Fibroblast of peridontal ligament (primary cell): ENCODE results near the gene AKT2.
A peak's percentile ranks its signal among the peaks of the same experiment; 100 is the strongest.
"Not testable (repeated sequence)": the region's sequence is repeated elsewhere in the genome, so short reads cannot be mapped to it uniquely, and the experiment has no call there.

Experiments
- DNase-seq: peaks from one replicate; pipeline ENCODE4 v3.0.0-alpha.2; 2010; ENCODE audit errors: extremely low read depth

The AKT2 gene

DNA sequence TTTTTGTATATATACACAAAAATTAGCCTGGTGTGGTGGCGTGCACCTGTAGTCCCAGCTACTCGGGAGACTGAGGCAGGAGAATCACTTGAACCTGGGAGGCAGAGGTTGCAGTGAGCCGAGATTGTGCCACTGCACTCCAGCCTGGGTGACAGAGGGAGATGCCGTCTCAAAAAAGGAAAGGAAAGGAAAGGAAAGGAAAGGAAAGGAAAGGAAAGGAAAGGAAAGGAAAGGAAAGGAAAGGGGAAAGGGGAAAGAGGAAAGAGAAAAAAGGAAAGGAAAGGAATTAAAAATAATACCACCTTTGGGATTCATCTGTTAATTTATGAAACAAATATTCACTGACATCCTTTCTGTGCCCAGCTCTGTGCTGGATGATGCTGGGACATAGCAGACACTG, 66.1 kb downstream of the AKT2 start:
- not testable (repeated sequence) for DNase-seq

DNA sequence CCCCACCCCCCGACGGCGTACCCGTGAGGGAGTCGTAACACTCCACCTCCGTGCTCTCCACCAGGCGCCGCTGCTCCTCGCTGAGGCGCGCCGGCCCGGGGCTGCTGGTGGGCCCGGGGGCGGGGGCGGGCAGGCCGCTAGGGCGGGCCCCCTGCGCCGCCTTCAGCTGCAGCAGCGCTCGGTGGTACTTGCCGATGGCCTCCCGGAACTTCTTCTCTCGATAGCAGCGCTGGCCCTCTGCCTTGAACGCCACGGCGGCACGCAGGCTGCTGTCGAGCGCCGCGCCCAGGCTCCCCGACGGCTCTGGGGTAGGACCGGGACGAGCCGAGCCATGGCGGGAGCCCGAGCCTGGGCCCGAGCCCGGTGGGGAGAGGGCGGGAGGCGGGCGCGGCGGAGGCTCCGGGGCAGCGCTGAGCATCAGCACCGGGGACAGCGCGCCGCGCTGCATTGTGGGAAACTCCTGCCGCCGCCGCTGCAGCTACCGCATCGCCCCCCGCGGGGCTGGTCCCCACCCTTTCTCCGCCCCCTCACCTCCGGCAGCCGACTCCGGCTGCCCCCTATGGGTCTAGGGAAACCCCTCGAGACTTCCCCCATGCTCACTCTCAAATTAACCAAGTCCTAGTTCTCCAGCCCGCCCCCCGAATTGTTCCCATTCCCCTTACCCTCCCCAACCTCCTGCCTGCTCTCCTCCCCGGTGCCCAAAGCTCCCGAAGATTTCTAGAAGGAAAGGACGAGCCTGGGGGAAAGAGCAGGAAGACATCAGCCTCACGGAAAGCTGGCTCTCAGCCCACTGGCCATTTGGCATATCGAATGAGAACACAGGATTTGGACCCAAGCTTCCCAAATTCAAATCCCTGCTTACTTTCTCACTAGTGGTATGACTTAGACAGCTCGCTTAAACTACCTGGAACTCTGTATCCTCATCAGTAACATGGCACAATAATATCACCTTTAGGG, 66.9 kb downstream of the AKT2 start, which contains the start of gene TTC9B:
Gene TTC9B, minus strand, starts transcription at position 451 of the 957 bp plus-strand sequence. Its CDS starts 3 bp downstream, at position 448.
- no peak for DNase-seq

DNA sequence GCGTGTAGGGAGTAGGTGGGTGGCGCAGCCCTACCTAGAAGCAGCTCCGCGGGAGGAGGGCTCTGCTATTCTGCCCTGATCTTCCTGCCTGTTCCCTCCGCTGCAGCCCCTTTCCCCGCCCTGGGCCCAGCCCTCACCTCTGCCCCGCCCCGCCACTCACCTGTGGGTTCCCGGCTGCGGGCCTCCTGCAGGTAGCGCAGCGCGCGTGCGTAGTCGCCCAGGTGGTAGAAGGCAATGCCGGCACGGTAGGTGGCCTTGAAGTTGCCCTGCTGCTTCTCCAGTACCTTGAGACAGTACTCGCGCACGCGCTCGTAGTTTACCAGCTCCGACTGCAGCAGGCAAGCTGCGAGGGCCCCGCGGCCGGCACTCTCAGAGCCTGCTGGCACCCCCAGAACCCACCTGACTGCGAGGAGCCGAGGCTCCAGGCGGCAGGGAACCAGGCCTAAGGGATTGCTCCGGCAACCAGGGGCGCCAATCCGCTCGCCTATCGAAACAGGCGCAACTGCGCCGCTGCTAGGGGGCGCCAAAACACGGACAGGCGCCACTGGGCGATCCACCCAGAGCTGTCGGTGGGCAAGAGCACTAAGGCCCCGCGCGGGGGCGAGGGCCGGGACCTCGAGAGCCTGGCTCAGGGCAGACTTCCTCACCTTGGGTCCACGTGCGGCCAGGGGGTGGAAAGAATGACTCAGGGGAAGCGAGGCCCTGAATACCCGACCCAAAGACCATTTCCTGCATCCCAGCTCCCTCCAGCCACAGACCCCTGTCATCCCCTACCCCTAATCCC, 67.9 kb downstream of the AKT2 start:
- no peak for DNase-seq

DNA sequence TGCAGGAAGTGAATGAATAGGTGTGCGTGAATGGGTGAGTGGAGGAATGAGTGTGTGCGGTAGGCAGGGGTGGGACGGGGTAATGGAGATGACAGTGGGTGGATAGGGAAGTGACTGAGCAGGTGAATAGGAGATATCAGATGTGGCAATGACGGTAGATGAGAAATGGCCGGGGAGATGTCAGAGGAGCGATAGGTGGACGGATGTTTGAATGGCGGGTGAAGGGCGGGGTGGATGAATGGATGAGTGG, 68.4 kb downstream of the AKT2 start:
- DNase-seq, result no peak

DNA sequence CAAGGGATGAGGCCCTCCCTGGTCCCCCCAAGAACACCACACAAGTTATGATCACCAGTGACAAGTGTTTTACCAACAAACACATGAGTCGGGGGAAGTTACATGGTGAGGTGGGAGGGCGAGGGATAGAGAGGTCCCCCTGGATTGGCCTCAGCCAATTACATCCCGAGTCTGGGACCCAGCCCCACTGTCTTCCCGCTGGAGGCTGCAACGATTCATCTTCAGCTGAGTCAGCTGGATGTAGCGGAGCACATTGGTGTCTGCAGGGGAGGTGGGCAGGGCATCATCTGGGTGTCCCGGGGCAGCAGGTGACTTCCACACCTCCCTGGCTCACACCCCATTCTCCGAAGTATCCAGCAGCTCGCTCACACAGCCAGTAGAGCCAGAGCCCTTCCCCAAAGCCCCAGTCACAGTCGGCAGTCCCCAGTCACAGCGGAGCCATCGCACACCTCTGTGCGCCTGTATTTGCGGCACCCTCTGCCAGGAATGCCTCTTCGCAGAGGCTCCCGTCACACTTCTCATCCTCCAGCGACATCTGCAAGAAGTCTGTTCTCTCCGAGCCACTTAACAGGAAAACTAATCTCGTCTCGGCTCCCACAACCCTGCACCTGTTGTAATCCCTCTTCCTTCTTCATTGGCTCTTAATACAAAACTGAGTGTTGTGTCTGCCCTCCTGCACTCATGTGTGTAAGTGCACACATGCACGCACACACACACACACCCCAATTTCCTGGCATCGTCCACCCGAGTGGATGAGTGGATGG, 69.0 kb downstream of the AKT2 start:
- DNase-seq, result no peak

DNA sequence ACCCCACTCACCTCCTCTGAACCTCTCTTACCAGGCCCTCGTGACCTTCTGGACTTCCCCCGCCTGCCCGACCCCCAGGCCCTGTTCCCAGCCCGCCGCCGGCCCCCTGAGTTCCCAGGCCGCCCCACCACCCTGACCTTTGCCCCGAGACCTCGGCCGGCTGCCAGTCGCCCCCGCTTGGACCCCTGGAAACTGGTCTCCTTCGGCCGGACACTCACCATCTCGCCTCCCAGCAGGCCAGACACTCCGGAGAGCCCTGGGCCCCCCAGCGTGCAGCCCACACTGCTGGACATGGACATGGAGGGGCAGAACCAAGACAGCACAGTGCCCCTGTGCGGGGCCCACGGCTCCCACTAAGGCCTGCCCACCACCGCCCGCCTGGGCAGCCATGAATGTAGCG, 70.2 kb downstream of the AKT2 start:
- no peak for DNase-seq

DNA sequence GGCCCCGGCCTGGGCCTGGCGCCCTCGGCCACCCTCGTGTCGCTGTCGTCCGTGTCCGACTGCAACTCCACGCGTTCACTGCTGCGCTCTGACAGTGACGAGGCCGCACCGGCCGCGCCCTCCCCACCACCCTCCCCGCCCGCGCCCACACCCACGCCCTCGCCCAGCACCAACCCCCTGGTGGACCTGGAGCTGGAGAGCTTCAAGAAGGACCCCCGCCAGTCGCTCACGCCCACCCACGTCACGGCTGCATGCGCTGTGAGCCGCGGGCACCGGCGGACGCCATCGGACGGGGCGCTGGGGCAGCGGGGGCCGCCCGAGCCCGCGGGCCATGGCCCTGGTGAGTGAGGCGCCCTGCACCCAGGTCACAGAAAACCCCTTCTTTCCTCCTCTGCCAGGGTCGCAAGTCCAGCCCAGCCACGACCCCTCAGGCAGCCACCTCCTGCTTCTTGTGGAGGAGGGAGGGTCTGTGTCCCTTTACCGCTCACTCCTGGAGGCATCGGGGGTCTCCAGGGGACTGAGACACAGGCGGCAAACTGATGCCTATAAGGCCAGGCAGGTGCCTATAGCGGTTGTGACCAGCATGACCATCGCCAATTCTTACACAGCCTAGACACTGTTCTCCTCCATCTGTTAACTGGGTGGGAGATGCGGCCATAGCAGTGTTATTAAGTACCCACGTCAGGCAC, 71.1 kb downstream of the AKT2 start:
- no peak for DNase-seq

DNA sequence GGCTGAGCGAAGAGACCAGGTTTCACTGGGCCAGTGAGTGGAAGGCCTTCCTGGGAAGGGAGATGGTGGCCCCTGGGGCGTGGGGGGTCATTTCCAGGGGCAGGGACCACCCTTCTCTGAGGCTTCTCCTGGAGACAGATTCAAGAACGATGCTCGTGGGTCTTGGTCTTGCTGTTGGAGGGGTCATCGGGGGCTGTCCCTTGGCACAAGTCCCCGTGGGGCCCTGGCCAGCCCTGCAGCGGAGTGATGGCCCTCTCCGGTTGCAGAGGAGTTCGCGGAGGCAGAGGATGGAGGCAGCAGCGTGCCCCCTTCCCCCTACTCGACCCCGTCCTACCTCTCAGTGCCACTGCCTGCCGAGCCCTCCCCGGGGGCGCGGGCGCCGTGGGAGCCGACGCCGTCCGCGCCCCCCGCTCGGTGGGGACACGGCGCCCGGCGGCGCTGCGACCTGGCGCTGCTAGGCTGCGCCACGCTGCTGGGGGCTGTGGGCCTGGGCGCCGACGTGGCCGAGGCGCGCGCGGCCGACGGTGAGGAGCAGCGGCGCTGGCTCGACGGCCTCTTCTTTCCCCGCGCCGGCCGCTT, 71.8 kb downstream of the AKT2 start:
- no peak for DNase-seq

DNA sequence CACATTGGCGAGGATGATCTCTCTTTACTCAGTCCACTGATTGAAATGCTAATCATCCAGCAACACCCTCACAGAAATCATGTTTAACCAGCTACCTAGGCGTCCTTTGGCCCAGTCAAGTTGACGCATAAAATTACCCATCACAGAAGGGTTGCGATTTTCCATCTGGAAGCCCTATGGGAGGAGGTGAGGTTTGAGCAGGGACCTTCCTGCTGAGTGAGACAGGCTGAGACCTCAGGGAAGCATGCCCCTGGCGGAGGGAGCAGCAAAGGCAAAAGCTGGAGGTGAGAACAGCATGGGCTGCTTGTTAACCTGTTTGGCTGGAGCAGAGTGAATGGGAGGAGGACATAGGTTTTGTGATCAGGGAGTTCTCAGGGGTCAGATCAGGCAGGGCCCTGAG, 74.3 kb downstream of the AKT2 start:
- DNase-seq, result no peak

DNA sequence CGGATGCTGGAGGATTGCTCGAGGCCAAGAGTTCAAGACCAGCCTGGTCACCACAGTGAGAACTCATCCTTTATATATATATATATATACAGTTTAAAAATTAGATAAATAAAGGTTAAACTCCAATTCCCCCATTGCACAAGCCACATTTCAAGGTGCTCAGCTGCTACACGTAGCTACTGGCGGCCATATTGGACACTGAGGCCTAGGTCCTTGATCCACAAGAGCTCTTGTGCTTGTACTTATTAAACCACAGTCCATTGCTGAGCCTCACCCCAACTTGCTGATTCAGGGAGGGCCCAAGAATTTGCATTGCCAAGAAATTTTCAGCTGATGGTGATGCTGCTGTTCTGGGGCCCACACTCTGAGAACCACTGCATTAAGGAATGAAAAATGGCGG, 76.5 kb downstream of the AKT2 start:
- no peak for DNase-seq

DNA sequence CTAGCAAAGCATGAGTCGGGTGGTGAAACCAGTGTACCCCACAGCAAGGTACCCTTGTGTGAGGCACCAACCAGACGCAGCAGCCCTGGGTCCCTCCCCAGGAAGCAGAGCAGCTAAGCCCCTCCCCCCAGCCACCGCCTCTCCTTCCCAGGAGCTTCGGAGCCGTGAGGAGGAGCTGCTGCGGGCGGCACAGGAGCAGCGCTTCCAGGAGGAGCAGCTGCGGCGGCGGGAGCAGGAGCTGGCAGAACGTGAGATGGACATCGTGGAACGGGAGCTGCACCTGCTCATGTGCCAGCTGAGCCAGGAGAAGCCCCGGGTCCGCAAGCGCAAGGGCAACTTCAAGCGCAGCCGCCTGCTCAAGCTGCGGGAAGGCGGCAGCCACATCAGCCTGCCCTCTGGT, 79.4 kb downstream of the AKT2 start:
- DNase-seq, result no peak

DNA sequence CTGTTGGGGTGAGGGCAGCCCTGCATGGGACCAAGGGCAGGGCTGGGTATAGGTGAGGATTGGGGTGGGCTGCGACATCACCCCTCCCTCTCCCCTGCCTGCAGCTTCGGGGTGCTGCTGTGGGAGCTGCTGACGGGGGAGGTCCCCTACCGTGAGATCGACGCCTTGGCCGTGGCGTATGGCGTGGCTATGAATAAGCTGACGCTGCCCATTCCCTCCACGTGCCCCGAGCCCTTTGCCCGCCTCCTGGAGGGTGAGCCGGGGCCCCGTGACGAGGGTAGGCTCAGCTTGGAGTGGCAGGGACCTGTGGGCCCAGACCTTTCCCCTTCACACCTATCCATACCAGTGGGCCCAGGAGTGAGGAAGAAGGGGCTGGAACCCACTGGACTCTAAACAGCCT, 80.8 kb downstream of the AKT2 start:
- DNase-seq, result no peak

DNA sequence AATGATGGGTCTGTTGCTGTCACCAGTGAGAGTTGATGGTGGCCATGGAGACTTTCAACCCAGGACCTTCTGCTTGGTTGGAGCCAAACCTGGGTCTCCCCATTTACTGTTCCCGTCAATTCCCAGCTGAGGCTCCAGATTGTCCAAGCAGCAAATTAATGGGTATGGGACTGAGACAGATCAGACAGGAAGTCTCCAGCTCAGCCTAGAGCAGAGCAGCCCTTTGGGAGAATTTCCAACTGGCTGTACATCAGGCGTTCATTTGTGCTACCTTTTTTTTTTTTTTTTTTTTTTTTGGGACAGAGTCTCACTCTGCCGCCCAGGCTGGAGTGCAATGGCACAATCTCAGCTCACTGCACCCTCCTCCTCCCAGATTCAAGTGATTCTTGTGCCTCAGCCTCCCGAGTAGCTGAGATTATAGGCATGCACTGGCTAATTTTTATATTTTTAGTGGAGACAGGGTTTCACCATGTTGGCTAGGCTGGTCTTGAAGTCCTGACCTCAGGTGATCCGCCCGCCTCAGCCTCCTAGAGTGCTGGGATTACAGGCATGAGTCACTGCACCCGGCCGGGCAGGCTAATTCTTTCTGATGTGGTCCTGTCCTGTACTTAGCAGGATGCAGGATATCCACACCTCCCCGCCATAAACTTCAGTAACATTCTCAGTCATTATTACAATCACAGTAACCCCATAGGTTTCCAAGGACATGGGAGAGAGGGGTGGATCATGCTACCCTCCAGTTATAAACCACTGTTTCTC, 84.6 kb downstream of the AKT2 start:
- no peak for DNase-seq

DNA sequence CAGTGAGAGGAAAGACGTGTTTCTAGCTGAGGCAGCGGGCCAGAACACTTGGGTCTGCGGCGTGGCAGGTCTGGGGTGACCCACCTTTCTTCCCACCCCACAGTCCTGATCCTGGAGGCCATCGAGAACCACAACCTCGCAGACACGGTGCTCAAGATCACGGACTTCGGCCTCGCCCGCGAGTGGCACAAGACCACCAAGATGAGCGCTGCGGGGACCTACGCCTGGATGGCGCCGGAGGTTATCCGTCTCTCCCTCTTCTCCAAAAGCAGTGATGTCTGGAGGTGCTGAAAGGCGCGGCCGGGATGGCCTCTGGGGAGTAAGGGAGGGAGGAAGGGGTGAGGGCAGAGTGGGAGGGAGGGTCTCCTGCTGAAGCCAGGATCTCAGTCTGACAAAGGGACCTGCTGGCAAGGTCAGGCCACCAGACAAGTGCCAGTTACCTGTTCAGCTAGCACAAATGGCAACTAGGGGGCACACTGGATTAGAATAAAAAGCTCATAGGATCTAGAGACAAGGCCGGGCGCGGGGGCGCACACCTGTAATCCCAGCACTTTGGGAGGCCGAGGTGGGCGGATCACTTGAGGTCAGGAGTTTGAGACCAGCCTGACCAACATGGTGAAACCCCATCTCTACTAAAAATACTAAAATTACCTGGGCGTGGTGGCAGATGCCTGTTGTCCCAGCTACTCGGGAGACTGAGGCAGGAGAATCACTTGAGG, 86.7 kb downstream of the AKT2 start:
- no peak for DNase-seq

DNA sequence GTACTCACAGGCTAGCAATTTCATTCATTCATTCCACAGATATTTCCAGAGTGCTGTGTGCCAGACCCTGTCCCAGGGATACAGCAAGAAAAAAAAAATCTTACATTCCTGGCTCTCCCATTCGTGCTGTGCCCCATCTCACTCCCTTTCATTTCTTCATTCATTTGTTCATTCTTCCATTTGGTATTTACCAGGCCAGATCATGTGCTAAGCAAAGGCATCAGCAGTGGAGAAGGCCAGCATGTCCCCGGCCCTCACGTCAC, 91.6 kb downstream of the AKT2 start:
- DNase-seq, result peak; percentile 7

DNA sequence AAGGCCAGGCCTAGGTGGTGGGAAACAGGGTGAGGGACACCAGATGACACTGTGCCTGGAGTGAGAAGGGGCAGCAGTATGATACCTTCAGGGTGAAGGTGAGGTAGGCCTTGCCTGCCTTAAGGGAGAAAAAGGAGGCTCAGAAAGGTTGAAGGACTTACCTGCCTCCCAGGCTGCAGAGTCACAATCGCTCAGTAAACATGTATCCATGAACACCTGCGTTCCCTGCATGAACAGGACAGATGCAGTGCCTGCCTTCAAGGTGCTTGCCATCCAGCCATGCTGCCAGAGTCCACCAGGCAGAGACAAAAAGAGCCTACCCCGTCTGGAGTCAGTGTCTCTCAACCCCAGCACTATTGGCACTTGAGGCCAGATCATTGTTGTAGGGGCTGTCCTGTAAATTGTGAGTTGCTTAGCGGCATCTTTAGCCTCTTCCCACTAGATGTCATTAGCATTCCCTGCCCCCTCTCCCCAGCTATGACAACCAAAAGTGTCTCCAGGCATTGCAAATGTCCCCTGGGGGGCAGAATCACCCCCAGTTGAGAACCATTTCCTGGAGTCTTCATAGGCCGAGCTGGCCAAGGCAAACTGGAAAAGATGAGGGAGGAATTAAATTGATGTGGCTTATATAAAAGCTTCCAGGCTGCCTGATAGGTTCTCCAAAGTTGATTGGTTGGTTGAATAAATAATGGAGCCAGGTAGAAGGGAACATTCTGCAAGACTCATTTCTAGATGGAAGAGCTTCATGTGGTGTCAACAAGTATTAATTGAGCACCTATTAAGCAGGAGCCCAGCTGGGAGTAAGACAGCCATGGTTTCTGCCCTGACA, 92.2 kb downstream of the AKT2 start:
- DNase-seq, result no peak

DNA sequence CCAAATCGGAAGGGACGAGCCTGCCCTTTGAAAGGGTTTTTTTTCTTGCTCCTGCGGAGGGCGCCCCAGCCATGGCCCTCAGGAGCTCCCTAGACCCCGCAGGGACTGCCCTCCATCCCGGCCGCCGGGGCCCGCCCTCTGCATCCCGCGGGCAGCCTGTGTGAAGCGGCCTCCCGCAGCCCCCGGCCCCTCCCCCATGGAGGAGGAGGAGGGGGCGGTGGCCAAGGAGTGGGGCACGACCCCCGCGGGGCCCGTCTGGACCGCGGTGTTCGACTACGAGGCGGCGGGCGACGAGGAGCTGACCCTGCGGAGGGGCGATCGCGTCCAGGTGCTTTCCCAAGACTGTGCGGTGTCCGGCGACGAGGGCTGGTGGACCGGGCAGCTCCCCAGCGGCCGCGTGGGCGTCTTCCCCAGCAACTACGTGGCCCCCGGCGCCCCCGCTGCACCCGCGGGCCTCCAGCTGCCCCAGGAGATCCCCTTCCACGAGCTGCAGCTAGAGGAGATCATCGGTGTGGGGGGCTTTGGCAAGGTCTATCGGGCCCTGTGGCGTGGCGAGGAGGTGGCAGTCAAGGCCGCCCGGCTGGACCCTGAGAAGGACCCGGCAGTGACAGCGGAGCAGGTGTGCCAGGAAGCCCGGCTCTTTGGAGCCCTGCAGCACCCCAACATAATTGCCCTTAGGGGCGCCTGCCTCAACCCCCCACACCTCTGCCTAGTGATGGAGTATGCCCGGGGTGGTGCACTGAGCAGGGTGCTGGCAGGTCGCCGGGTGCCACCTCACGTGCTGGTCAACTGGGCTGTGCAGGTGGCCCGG, 93.1 kb downstream of the AKT2 start:
- no peak for DNase-seq
